ENCODE data around the gene DHTKD1. TPM values are rescaled to one million over a fixed set of nuclear protein-coding genes. Genes with fewer than 3 reads are reported as not detected.
A peak's percentile ranks its signal among the peaks of the same experiment; 100 is the strongest.

DHTKD1 gene
- total RNA-seq, 1 experiment from 2014 or later = 32.4 TPM

GRCh38 chr10:12130237-12130872, 61.6 kb downstream of the DHTKD1 start:
- intact Hi-C loops (cut with micrococcal nuclease; ENCODE audit: unreplicated experiment) = no loop called here
- CTCF ChIA-PET = no interaction called here
- TF ChIP-seq EZH2 (IDR thresholded peaks at IDR 0.05; ENCODE audit: borderline replicate concordance, low read depth, low read length, poor library complexity, severe bottlenecking) (no peak), CTCF (conservative IDR thresholded peaks at IDR 0.05; ENCODE audit: low read depth, low read length) (peak; percentile 68)
- Histone ChIP-seq H3K27ac (ENCODE audit: low read depth, low read length, poor library complexity, severe bottlenecking) (no peak overlapping the region), H3K4me1 (ENCODE audit: insufficient read depth, low read length, poor library complexity, severe bottlenecking) (no peaks in the 10 kb centered on the region), H3K36me3 (ENCODE audit: insufficient read depth, low read length, poor library complexity, severe bottlenecking) (no peaks in the 10 kb centered on the region), H3K4me3 (ENCODE audit: low read depth, low read length, poor library complexity, severe bottlenecking) (peak overlapping the region; percentile 70), H3K27me3 (replicated peaks; ENCODE audit: insufficient read depth, low read depth, low read length, poor library complexity) (no peaks in the 10 kb centered on the region), H3K9me3 (ENCODE audit: low read depth, low read length, poor library complexity, severe bottlenecking) (no peaks in the 10 kb centered on the region)
- BruUV-seq (replicated peaks) = TSS peak; percentile 48
- peak; percentile 89 for DNase-seq (ENCODE audit: low spot score)
- POLR2A ChIA-PET (ENCODE audit: low non-redundant PET) = no interaction called here

GRCh38 chr10:12135631-12136030, 66.9 kb downstream of the DHTKD1 start:
- no peaks in the 10 kb centered on the region for H3K4me1 ChIP-seq (ENCODE audit: insufficient read depth, low read length, poor library complexity, severe bottlenecking)
- DNase-seq (ENCODE audit: low spot score) = no peak
- H3K9me3 ChIP-seq (ENCODE audit: low read depth, low read length, poor library complexity, severe bottlenecking) = no peaks in the 10 kb centered on the region
- no TSS peak for BruUV-seq (replicated peaks)
- H3K27ac ChIP-seq (ENCODE audit: low read depth, low read length, poor library complexity, severe bottlenecking) = no peak overlapping the region
- intact Hi-C loops (cut with micrococcal nuclease; ENCODE audit: unreplicated experiment) = no loop called here
- peaks cover 19% of the 10 kb centered on the region for H3K36me3 ChIP-seq (ENCODE audit: insufficient read depth, low read length, poor library complexity, severe bottlenecking)
- CTCF ChIA-PET = no interaction called here
- H3K27me3 ChIP-seq (replicated peaks; ENCODE audit: insufficient read depth, low read depth, low read length, poor library complexity) = no peaks in the 10 kb centered on the region
- H3K4me3 ChIP-seq (ENCODE audit: low read depth, low read length, poor library complexity, severe bottlenecking) = no peak overlapping the region
- TF ChIP-seq CTCF (conservative IDR thresholded peaks at IDR 0.05; ENCODE audit: low read depth, low read length) (no peak), EZH2 (IDR thresholded peaks at IDR 0.05; ENCODE audit: borderline replicate concordance, low read depth, low read length, poor library complexity, severe bottlenecking) (no peak)
- POLR2A ChIA-PET (ENCODE audit: low non-redundant PET) = no interaction called here

- TF ChIP-seq EZH2 (IDR thresholded peaks at IDR 0.05; ENCODE audit: borderline replicate concordance, low read depth, low read length, poor library complexity, severe bottlenecking) (no peak), CTCF (conservative IDR thresholded peaks at IDR 0.05; ENCODE audit: low read depth, low read length) (no peak)
- Histone ChIP-seq H3K9me3 (ENCODE audit: low read depth, low read length, poor library complexity, severe bottlenecking) (no peaks in the 10 kb centered on the region), H3K27me3 (replicated peaks; ENCODE audit: insufficient read depth, low read depth, low read length, poor library complexity) (no peaks in the 10 kb centered on the region), H3K4me3 (ENCODE audit: low read depth, low read length, poor library complexity, severe bottlenecking) (no peak overlapping the region), H3K4me1 (ENCODE audit: insufficient read depth, low read length, poor library complexity, severe bottlenecking) (no peaks in the 10 kb centered on the region), H3K36me3 (ENCODE audit: insufficient read depth, low read length, poor library complexity, severe bottlenecking) (peaks cover 43% of the 10 kb centered on the region), H3K27ac (ENCODE audit: low read depth, low read length, poor library complexity, severe bottlenecking) (no peak overlapping the region)
- ChIA-PET CTCF (no interaction called here), POLR2A (ENCODE audit: low non-redundant PET) (no interaction called here)
- intact Hi-C loops (cut with micrococcal nuclease; ENCODE audit: unreplicated experiment) = no loop called here
- no peak for DNase-seq (ENCODE audit: low spot score)
- BruUV-seq (replicated peaks) = no TSS peak
Measured at GRCh38 chr10:12140038-12140437, 71.3 kb downstream of the DHTKD1 start.
